ENCODE data around the gene SBK3. TPM values are rescaled to one million over a fixed set of nuclear protein-coding genes. Genes with fewer than 3 reads are reported as not detected.

The SBK3 gene
- total and polyA plus RNA-seq, 2 of the 8 experiments (the other 6 are each of a cell fraction or from before 2014, with no cell fraction given), result 0.76 to 1.5 TPM

GRCh38 chr19:55542292-55542855 lies 3.0 kb downstream of the SBK3 start:
- Histone ChIP-seq H4K8ac (ENCODE audit: extremely low read depth, insufficient read depth, low read length) (no peak overlapping the region), H4K91ac (replicated peaks; ENCODE audit: insufficient read length, low read length) (no peak overlapping the region), H2BK120ac (replicated peaks; ENCODE audit: low read depth, low read length) (no peak overlapping the region), H2BK20ac (ENCODE audit: low read length) (no peak overlapping the region), H3K14ac (ENCODE audit: insufficient read length) (no peak overlapping the region), H3K56ac (replicated peaks; ENCODE audit: insufficient read length, low read depth, low read length) (peak overlapping the region; percentile 53), H3K18ac (ENCODE audit: extremely low read depth, low read length) (no peak overlapping the region), H3K36me3 (ENCODE audit: control insufficient read depth in 2 of 4, insufficient read depth in 4 of 4, low read length in 3 of 4) (no peaks in the 10 kb centered on the region; a peak in 1 of 8 replicates), H3K23ac (ENCODE audit: insufficient read length) (no peak overlapping the region), H2BK12ac (ENCODE audit: low read depth, low read length) (0 out of 2 replicates have a peak overlapping the region, but pooled peaks have one; percentile 39), H3K79me2 (ENCODE audit: control insufficient read depth in 1 of 2, insufficient read depth in 2 of 2, low read length in 2 of 2) (no peaks in the 10 kb centered on the region), H4K20me1 (replicated peaks in 1 of 2; ENCODE audit: control insufficient read depth in 1 of 2, insufficient read depth in 2 of 2, low read length in 2 of 2) (peaks cover 0 to 3% of the 10 kb centered on the region in 2 experiments), H3K27me3 (replicated peaks in 1 of 4; ENCODE audit: control insufficient read depth in 3 of 4, extremely low read depth in 1 of 4, insufficient read depth in 3 of 4, low read length in 3 of 4) (no peaks in the 10 kb centered on the region; a peak in 3 of 7 replicates), H3K4me3 (ENCODE audit: extremely low read depth in 1 of 4, insufficient read depth in 2 of 4, low read depth in 3 of 4, low read length in 4 of 4) (no peak overlapping the region), H4K5ac (ENCODE audit: insufficient read length, low read depth, low read length) (no peak overlapping the region), H3K27ac (ENCODE audit: low read depth, low read length) (no peak overlapping the region), H3K4me1 (replicated peaks in 1 of 4; ENCODE audit: control insufficient read depth in 3 of 4, insufficient read depth in 4 of 4, low read length in 3 of 4) (peaks cover 0 to 23% (median 14%) of the 10 kb centered on the region in 4 experiments; a peak in 6 of 7 replicates), H3K23me2 (ENCODE audit: low read depth, low read length) (peaks cover 12% of the 10 kb centered on the region; the same call in 1 of the 2 replicates), H3K4ac (replicated peaks; ENCODE audit: insufficient read length, low read depth, low read length) (no peak overlapping the region), H2AFZ (ENCODE audit: low read length) (no peak overlapping the region), H2BK15ac (ENCODE audit: low read length) (no peak overlapping the region), H2BK5ac (ENCODE audit: low read depth, low read length) (no peak overlapping the region), H3K79me1 (ENCODE audit: low read depth, low read length) (no peaks in the 10 kb centered on the region), H3K4me2 (ENCODE audit: insufficient read depth in 1 of 2, low read depth in 2 of 2, low read length in 2 of 2) (no peak overlapping the region), H3K9ac (replicated peaks in 1 of 4; ENCODE audit: extremely low read depth in 1 of 4, low read depth in 3 of 4, low read length in 3 of 4) (no peak overlapping the region), H3K9me3 (ENCODE audit: insufficient read depth in 2 of 2, low read depth in 1 of 2, low read length in 1 of 2) (no peaks in the 10 kb centered on the region), H2AK5ac (ENCODE audit: low read depth, low read length) (no peak overlapping the region)
- no peak for DNase-seq (ENCODE audit: low read depth in 1 of 2, low spot score in 2 of 2)
- 85 to 100% methylated on average over 6 to 7 of the region's 7 CpGs for WGBS, 2 experiments (ENCODE audit: extremely low coverage in 1 of 2, insufficient coverage in 1 of 2, insufficient read length in 1 of 2, insufficient replicate concordance in 2 of 2, low coverage in 1 of 2, low lambda C conversion rate in 2 of 2, missing lambda C conversion rate in 1 of 2)
- CTCF ChIA-PET (ENCODE audit: partially characterized antibody), result interaction anchor here (1.0 kb wide), 1 partner anchor 90 kb away, joined by 4 read pairs; no protein-coding TSS in a partner anchor
- no peak for FAIRE-seq
- POLR2A ChIA-PET (ENCODE audit: partially characterized antibody), result no interaction called here
- TF ChIP-seq SP1 (IDR thresholded peaks at IDR 0.05; ENCODE audit: low read depth, low read length) (no peak), BCL11A (IDR thresholded peaks at IDR 0.05; ENCODE audit: low read depth in 2 of 2, low read length in 2 of 2) (no peak), CTCF (IDR thresholded peaks at IDR 0.05; ENCODE audit: control extremely low read depth in 1 of 3, insufficient read depth in 1 of 3, low read depth in 1 of 3, low read length in 3 of 3) (no peak), NRF1 (IDR thresholded peaks at IDR 0.05; ENCODE audit: low read depth, low read length) (no peak), MAFK (IDR thresholded peaks at IDR 0.05; ENCODE audit: low read depth, low read length) (no peak), EGR1 (IDR thresholded peaks at IDR 0.05; ENCODE audit: borderline replicate concordance, low read depth, low read length) (no peak), SIN3A (conservative IDR thresholded peaks at IDR 0.05 in 1 of 2, IDR thresholded peaks at IDR 0.05 in 1 of 2; ENCODE audit: low read depth in 1 of 2, low read length in 2 of 2) (no peak), KDM4A (IDR thresholded peaks at IDR 0.05; ENCODE audit: low read depth, low read length, severe bottlenecking) (no peak), USF2 (IDR thresholded peaks at IDR 0.05; ENCODE audit: low read length) (no peak)
